Dedifferentiated amniotic fluid mesenchymal stem cell (primary cell): Measurements from ENCODE around the gene GLCE.

Source experiments
- DNase-seq: peaks from one replicate; pipeline ENCODE4 v3.0.0-alpha.2; 2016; ENCODE audit errors: extremely low spot score

Gene GLCE

DNA sequence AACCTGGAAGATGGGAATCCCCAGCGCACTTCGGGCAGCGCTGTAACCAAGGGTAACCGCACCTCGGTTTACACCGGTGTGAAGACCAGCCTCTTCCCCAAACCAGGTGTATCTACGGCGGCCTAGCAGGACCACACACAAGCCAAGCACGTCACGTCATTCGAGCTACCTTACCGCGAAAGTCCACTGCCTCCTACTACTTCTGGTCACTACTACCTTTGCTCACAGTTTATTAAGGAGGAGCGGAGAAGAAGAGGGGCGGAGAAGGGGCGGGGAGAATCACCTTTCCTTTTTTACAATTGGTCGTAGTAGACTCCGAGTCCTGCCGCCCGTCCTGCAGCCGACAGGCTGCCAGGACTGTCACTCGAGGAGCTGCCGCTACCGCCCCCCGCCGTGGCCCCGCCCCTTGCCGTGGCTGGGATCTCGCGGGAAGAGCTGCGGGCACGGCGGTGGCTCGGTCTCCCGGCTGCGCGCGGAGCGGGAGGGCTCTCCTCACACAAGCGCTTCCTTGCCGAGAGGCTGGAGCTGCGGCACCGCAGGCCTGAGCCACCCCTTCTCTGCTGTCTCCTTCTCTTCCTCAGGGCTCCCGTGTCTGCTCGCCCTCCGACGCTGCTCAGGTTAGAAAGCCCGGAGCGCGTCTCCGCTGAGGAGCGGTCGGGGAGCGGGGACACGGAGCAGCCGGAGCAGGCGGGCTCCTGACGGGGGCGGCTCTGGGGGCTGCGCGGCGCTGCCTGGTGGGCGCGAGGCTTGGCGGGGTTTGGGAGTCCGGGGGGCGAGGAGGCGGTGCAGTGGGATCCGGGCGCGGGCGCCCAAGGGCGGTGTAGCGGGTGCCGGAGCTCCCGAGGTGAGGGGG is at the start of gene GLCE:
GLCE (plus strand) TSS at position 495 of the 853 bp plus-strand sequence. CDS start 95,172 bp downstream, outside the sequence.
- peak; percentile 92 for DNase-seq

DNA sequence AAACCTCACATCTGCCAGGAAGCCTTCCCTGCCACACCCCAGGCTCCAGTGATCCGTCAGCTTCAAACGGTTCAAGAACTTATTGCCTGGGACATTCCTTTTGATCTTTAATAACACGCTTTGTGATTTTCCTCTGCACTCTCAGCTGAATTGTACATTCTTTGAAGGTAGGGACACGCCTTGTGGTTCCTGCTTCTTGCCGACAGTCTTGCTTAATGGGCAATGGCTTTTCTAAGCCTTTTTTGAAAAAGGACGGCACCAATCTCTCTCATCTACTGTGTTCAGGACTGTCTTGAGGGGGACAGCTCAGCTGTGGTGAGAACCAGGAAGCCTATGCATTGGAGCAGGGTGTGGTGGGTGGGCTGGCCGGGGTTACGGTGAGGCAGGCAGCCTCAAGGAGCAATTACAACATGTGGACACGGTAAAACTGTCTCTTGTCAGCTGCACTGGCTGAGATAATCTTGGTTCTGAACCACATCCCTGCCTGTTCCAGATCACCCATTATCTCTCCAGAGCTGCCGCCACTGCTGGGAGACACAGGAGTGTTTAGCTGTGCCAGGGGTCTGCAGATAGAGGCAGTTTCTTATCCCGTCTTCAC is 46.0 kb upstream of the GLCE start:
- DNase-seq = no peak

DNA sequence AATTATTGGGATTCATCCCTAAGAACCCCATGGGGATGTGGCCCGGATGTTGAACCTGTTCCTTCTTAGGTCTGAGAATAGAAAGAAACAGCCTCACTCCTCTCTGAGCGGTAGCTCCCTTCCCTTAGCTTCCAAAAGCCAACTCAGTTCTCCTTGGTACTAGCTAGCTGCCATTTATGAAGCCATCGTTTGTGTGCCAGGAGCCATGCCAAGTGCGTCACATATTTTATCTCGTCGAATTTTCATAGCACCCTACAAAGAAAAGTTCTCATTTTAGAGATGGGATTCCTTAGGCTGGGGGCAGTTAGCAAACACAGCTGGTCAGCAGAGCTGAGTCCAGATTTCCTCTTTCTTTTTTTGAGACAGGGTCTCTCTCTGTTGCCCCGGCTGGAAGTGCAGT is 45.4 kb upstream of the GLCE start:
- no peak for DNase-seq

DNA sequence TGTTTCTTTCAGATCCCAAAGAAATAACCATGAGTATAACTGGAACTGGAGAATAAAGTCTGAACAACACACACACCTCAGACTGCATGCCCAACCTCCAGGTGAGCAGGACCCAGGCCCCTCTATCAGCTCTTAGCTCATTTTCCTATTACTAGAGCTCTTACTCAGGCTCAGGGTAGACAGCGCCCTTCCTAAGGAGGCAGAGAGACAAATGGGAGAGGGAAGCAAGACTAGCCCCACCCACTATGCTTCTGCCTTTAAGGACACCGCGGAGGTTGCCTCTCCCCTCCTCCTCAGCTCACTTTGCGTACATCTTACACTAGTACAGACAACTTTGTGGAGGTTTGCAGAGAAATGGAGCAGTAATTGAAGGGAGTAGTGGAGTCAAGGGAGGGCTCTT is 44.0 kb upstream of the GLCE start:
- no peak for DNase-seq

DNA sequence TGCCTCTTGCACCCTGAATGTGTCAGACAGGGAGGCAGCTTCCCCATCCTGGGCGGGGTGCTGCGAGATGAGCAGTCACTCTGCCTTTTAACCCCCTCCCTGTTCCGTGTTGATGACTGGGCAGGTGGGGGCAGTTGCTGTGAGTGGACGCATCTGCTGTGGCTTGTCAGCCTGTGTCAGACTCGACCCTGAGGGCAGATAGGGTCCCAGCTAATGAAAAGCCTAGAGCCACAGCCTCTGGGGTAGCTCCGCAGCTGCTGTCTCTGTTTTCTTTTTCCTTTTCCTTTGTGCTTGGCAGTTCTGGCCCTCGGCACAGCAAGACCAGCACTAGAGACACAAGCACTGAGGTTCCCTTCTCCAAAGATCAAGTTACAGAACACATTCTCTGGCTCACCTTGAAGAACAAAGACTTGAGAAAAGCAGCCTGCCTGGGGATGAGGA is 43.0 kb upstream of the GLCE start:
- DNase-seq = no peak

DNA sequence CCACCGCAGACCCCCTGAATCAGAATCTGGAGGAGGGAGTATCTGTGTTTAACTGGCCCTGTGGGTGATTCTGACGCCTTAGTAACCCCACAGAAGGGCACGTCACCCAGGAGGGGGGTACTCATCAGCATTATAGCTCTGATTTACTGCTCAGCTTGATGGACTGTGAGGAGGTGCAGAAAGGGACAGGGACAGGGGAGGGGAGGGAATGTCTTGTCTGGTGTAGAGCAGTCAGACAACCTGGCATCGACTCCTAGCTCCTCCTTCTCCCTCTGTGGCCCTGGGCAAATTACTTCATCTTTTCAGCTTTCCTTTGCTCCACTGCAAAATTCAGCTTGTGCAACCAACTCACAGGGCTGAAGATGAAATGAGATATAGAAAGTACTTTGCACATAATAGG is 42.3 kb upstream of the GLCE start:
- DNase-seq = no peak

DNA sequence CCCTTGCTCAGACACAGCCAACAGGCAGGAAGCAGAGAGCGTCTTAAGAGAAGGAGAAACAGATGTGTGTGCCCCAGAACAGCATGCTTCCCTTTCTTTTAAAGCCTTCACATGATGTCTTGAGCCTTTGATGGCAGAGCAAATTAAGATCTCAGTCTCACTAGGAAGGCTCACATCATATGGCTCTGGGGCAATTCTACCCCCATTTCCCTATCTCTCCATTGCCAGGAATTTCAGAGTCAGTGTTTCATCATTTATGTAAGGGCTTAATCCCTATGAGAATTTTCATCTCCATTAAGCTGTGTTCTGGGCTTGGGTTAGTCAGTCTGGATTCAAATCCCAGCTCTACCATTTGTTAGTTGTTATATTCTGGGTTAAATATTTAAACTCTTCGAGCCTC is 41.4 kb upstream of the GLCE start:
- no peak for DNase-seq

DNA sequence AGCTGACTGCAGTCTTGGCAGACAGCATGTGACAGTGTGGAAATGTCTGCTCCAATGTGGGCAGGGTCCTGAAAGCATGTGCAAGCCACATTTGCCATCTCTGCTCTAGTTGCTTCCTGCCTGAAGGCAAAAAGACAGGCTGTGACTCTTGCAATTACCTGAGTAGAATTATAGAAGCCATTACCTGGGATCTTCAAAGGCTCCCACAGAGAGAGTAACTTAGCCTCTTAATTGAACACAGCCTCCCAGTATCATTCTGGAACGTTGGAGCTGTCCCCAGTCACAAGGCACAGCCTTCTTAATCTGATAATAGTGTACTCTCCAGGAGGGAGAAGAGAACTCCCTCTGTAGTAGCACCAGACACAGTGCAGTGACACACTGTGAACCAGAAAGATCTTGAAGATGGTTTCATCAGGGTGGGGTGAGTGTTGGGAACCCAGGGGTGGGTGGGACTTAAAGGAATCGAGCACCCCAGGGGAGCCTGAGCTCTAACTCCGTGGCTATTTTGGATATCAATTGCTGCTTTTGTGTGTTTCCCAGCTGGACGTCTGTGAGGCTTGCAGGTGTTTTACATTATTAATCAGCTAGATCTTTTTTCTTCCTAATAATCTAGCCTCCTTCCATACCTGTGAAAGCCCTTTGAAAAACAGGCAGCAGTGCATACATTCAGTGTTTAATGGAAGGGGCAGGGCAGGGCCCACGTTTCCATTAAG is 40.6 kb upstream of the GLCE start:
- no peak for DNase-seq

DNA sequence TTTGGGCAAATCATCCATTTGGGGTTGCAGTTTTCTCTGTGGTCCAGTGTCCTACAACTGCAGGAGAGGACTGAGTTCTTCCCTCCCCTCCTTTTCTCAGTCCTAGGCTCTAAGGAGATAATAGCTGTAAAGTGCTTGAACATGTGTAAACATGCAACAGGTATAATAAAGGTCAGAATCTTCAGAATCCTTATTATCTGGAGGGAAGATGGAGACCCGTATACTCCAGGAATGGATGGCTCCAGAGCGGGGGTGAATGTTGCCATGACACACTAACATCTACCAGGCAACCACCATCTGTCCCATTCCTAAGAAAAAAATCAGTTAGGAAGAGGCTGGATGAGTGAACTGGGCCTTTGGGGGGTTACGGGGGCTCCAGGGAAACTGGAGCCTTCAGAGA is 39.7 kb upstream of the GLCE start:
- no peak for DNase-seq

DNA sequence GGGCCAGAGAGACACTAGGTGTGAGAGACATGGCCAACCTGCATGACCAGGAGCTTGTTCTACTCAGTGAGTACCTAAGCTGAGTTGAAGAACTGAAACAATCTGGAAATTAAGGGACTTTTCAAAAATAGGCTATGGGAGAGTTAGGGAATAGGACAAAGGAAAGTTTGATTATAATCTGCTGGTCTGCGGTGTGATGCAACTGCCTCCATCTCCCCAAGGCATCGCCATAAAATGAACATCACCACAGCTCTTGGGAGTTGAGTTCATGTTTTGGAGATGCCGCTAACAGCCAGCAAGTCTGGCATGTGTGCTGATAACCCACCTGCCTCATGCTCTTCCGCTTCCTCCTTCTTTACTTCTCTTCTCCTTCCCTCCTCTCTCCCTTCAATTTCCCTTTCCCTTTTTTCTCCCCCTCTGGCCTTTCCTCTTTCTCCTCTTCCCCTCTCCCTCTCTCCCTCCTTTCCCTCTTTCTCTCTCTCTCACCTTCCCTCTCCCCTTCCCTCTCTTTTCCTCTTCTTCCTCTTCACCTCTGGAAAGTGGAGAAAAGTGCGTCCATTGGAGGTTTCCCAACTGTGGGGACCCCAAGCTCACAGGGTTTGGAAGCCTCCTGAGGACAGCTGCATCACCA is 39.1 kb upstream of the GLCE start:
- DNase-seq = no peak

DNA sequence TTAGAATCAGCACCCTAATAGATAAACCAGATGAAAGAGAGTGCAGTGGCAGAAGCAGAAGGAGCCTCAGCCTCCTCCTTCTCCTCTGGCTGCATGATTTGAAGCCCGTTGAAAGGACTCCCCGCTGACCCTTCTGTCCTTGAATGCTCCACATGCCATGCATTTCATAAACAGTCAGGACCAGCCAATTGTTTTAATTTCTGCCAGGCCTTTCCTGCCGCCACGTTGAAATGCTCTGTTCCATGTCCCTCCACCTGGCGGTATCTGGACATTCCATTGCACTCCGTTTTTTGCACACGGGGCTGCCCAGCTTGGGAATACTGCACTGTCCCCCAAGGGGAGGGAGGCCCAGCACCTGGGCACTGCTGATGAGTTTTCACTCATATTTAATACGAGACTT is 35.2 kb upstream of the GLCE start:
- no peak for DNase-seq

DNA sequence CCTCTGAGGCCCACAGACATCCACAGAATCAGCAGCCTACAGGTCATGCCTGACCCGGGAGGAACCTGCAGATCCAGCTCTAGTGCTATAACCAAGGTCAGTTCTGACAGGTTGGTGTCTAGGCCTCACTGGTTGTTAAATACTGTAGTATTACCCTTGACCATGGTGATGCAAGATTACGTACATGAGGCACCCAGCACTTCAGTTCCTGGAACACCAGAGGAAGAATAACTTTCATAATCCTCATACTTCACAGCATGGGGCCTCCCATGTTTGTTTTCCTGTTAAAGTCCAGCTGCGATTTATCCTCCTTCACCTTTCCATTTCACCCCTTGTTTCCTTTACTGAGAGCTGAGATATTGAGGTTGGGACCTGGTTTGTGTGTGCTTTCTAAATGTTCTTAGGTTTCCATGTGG is 34.4 kb upstream of the GLCE start:
- DNase-seq = no peak

DNA sequence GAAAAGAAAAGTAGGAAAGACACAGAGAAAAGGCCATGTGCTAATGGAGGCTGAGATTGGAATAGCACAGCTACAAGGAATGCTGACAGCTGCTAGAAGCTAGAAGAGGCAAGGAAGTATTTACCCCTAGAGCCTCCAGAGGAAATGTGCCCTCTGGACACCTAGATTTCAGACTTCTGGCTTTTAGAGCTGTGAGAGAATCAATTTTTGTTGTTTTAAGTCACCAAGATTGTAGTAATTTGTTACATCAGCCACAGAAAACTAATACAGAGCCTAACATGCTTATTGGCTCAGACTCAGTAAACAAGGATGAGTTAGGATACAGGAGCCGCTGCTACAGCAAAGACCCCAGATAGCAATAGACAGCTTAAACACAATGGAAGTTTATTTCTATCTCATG is 33.1 kb upstream of the GLCE start:
- no peak for DNase-seq

DNA sequence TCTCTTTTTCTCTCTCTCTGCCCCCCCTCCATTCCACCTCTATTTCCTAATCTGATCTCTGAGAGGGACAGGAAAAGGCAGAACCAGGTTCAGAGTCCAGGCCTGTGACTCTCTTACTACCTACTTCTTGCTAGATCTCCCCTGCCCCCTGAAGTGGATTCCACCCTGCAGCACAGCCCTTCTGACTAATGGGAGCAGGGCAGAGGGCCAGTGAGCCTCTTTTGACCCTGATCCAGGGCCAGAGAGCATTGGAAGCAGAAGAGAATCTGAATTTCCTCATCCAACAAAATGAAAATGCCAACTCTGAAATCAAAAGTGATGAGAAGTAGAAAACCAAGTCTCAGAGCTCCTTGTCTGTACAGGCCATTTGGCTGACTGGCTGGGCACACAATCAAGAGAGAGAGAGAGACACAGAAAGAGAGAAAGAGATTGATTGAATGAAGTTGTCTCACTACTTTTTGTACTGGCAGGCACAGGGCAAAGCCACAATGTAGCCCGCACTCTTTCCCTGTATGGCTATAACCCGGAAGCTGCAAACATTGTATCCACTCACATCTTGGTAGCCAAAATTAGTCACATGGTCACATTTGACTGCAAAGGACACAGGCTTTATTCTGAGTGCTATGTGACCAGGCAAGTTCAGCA is 31.6 kb upstream of the GLCE start:
- no peak for DNase-seq

DNA sequence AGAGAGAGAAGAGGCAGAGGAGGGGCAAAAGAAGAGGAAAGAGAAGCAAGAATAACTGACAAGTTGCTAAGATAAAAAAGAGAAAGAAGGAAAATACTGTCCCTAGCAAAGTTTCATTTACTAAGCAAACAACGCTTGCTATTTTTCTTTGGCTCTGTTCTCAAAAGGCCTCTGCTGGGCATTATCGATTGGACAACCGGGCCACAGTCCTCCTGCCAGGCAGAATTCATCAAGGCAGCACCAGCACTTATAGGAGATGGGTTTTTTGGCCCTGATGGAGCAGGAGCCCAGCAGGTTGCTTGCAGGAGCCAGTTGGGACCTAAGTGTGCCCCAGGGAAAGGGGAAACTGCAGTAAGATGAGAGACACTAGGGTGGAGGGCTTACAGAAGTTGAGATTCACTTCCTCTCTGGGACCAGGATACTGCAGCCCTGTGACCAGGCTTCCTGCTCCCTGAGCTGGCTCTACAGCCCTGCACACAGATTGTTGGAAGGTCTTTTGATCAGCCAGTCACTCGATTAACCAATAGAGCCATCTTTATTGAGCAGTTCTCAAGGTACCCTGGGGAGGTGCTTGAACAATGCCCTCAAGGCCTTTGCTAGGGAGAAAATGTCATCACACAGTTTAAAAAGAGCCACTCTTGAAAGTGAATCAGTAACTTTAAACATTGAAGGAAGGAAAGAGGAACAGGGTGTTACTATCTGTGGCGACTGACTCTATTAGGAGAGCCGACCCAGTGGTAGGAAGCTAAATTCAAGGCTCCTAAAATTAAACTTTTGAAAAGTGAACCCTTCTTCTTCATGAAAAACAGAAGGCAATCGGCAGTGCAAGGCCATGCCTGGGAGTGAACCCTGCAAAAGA is 28.8 kb upstream of the GLCE start:
- no peak for DNase-seq

DNA sequence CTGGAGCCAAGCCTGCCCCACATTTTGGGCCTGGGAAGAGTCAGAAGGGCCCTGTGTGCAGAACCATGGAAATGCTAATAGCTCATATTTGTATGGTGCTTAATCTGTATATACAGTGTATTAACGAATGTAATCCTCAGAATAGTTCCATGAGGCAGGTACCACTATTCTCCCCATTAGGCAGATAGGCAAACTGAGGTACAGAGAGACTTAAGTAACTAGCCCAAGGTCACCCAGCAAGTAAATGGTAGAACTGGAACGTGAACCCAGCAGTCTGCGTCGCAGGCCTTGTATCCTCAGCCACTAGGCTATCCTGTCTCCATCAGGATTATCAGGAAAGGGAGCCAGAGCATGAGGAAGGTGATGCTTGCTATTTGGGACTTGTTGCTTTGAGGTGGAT is 28.0 kb upstream of the GLCE start:
- no peak for DNase-seq

DNA sequence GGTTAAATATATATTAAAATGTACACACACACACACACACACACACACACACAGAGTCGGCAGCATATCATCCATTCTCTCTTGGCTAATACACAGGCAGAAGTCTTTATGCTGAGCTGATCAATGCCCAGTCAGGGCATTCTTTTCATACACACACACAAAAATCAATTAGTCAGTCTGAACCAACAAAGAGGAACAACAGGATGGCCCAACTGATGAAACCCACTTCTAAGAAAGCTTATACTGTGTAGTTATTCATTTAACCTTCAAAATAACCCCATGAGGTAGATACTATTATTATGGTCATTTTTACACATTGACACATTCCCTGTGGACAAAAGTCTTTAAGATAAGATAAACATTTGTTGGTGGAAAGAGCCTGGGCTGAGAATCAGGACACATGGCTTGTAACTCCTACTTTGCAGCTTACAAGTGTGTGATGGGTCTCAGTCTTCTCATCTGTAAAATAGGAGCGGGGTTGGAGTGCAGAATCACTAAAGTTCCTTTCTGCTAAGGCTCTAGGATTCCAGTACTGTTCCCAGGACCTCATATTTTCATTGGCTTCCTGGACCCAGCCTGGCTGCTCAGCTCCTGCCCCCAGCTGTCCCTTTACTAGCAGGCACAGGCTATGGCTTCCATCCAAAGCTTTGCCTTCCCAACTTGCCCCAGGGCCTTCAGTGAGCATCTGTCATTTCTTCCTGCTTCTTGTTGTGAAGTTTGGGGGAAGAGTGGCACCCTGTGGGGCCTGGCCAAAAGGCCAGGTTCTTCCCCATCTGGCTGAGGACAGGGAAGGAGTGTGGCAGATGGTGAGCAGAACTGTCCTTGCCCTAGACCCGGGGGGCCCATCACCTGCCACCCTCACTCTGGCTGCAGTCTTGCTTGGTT is 27.2 kb upstream of the GLCE start:
- DNase-seq = no peak

DNA sequence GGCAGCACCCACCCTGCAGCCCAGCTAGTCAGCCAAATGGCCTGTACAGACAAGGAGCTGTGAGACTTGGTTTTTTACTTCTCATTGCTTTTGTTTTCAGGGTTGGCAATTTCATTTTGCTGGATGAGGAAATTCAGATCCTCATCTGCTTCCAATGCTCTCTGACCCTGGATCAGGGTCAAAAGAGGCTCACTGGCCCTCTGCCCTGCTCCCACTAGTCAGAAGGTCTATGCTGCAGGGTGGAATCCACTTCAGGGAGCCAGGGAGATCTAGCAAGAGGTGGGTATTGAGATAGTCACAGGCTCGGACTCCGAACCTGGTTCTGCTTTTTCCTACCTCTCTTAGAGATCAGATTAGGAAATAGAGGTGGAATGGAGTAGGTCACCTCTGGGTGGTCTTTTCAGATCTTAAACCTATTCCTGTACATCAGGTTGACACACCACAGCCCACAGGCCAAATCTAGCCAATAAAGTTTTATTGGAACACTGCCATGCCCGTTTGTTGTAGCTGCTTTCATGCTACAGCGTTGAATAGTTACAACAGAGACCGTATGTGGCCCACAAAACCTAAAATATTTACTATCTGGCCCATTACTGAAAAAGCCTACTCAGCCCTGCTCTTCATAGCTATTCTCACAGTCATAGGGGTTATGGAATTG is 26.4 kb upstream of the GLCE start:
- no peak for DNase-seq

DNA sequence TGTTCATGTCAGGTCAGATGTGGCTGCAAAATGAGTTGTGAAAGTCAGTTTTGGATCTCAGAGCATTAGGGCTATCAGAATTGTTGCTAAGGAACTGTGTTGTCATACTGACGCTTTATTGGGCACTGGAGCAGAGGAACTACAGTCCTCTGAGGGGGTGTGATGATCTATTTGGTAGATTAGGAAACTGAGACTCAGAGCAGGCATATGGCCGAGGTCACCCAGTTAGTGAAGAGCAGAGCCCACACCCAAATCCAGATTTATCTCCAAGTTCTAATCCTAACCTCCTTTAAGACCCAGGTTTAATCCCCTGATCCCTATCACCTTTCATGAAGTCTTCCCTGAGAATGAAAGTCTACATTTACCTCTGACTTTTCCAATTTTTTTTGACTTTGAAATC is 25.6 kb upstream of the GLCE start:
- no peak for DNase-seq
